ENCODE data around the gene VSIG4.

DNA sequence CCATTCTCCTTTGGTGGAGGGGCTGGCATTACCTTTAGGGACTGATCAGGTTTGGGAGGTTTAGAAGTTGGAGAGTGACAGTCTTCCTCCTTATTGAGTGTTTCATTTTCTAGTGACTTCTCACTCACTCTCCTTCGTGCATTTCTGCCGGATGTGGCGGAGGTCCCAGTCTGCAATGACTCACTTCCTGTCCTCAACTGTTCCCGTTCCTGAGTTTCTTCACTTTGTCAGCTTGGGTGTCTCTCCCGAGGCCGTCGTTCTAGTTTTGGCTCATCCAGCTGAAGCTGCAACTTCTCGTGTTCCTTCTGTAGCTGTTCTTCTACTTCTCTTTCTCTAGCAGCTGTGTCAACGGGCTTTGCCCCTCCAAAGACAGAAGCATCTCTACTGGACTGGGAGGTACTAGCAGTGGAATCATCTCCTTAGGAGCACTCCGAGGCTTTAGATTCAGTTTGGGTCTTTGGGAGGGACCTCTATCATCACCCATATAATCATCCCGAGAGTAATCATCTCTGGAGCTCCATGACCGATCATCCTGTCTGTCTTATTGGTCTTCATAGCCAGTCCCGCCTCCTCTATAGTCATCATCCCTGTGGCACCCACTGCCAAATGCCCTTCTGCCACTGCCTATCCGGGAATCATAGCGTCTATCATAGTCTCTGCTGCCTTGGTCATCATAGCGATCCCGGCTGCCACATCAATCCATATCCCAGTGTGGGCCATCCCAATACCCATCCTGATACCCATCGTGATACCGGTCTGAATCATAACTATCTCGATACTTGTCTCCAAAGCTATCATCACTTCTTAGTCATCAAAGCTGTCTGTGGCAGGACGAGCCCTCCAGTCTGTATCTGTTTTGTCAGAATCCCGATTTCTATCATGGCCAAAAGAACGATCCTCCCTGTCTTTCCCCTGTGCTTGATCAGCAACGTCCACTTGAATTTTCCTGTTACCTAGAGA lies 35.3 kb upstream of the VSIG4 start:
- TF ChIP-seq FOXM1 (IDR thresholded peaks at IDR 0.05; ENCODE audit: borderline replicate concordance): no peak
- TF ChIP-seq ZNF384 (IDR thresholded peaks at IDR 0.05): no peak
- TF ChIP-seq ELF4 (IDR thresholded peaks at IDR 0.05): no peak
- no peak for TF ChIP-seq FOXK2 (IDR thresholded peaks at IDR 0.05)
- TF ChIP-seq HDGF (IDR thresholded peaks at IDR 0.05; ENCODE audit: borderline replicate concordance): no peak
- no peak for TF ChIP-seq FOXA1 (IDR thresholded peaks at IDR 0.05)
- TF ChIP-seq SP1 (IDR thresholded peaks at IDR 0.05): no peak

Measured in HEK293T (cell line).